ENCODE measurements around the gene PC. TPM values are rescaled to one million over a fixed set of nuclear protein-coding genes. Genes with fewer than 3 reads are reported as not detected.

Gene PC
- polyA plus RNA-seq, 1 of the 3 experiments (the other 2 are of a cell fraction), result 9.7 TPM

DNA sequence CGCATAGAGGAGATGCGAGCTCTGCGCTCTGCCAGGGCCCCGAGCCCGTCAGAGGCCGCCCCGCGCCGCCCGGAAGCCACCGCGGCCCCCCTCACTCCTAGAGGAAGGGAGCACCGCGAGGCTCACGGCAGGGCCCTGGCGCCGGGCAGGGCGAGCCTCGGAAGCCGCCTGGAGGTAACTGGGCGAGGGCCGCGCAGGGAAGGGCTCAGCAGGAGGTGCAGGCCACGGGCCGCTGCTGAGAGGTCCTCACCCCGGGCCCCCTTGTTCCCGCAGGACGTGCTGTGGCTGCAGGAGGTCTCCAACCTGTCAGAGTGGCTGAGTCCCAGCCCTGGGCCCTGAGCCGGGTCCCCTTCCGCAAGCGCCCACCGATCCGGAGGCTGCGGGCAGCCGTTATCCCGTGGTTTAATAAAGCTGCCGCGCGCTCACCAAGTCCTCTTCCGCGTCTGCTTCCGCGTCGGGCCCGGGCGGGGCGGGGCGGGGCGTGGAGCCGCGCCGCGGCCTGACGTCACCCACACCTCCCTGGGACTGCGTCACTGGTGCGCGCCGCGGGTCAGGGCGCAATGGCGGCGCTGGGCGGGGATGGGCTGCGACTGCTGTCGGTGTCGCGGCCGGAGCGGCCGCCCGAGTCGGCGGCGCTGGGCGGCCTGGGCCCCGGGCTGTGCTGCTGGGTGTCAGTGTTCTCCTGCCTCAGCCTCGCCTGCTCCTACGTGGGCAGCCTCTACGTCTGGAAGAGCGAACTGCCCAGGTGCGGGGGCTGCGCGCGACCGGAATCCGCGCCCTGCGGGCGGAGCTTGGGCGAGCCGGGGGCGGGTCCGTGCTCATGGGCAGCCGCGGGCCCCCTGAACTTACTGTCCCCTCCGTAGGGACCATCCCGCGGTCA is 115.0 kb downstream of the PC start, which contains the start of gene RCE1 (continued):
- no peak for TF ChIP-seq RFX5 (IDR thresholded peaks at IDR 0.05; ENCODE audit: low read length)
- no peak; the same call in 1 of the 2 replicates for TF ChIP-seq TCF12 (IDR thresholded peaks at IDR 0.05)
- no peak for TF ChIP-seq FOSL2 (IDR thresholded peaks at IDR 0.05; ENCODE audit: borderline replicate concordance, low read depth)
- TF ChIP-seq, protein P1, sequence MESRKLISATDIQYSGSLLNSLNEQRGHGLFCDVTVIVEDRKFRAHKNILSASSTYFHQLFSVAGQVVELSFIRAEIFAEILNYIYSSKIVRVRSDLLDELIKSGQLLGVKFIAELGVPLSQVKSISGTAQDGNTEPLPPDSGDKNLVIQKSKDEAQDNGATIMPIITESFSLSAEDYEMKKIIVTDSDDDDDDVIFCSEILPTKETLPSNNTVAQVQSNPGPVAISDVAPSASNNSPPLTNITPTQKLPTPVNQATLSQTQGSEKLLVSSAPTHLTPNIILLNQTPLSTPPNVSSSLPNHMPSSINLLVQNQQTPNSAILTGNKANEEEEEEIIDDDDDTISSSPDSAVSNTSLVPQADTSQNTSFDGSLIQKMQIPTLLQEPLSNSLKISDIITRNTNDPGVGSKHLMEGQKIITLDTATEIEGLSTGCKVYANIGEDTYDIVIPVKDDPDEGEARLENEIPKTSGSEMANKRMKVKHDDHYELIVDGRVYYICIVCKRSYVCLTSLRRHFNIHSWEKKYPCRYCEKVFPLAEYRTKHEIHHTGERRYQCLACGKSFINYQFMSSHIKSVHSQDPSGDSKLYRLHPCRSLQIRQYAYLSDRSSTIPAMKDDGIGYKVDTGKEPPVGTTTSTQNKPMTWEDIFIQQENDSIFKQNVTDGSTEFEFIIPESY (IDR thresholded peaks at IDR 0.05; ENCODE audit: borderline replicate concordance, low read depth), result no peak
- TF ChIP-seq POLR2AphosphoS5 (IDR thresholded peaks at IDR 0.05; ENCODE audit: low read depth, low read length), result peak; percentile 90
- TF ChIP-seq, protein P2, sequence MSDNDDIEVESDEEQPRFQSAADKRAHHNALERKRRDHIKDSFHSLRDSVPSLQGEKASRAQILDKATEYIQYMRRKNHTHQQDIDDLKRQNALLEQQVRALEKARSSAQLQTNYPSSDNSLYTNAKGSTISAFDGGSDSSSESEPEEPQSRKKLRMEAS (IDR thresholded peaks at IDR 0.05; ENCODE audit: low read depth), result peak; percentile 22; the same call in 1 of the 2 replicates
- no peak for TF ChIP-seq FOXM1 (IDR thresholded peaks at IDR 0.05; ENCODE audit: low read depth)
- TF ChIP-seq GABPA (IDR thresholded peaks at IDR 0.05; ENCODE audit: low read depth), result peak; percentile 31; the same call in 1 of the 2 replicates
- no peak for TF ChIP-seq NFIC (IDR thresholded peaks at IDR 0.05; ENCODE audit: borderline replicate concordance)
- TF ChIP-seq, protein P3, sequence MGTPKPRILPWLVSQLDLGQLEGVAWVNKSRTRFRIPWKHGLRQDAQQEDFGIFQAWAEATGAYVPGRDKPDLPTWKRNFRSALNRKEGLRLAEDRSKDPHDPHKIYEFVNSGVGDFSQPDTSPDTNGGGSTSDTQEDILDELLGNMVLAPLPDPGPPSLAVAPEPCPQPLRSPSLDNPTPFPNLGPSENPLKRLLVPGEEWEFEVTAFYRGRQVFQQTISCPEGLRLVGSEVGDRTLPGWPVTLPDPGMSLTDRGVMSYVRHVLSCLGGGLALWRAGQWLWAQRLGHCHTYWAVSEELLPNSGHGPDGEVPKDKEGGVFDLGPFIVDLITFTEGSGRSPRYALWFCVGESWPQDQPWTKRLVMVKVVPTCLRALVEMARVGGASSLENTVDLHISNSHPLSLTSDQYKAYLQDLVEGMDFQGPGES (IDR thresholded peaks at IDR 0.05; ENCODE audit: low read depth, low read length), result no peak
- no peak for TF ChIP-seq JUND (IDR thresholded peaks at IDR 0.05)
- TF ChIP-seq MXI1 (IDR thresholded peaks at IDR 0.05; ENCODE audit: low read depth, low read length), result peak; percentile 64; the same call in 1 of the 2 replicates
- TF ChIP-seq EP300 (IDR thresholded peaks at IDR 0.05; ENCODE audit: borderline replicate concordance in 1 of 2, low read depth in 1 of 2, low read length in 1 of 2), result no peak
- TF ChIP-seq TEAD4 (IDR thresholded peaks at IDR 0.05; ENCODE audit: borderline replicate concordance, insufficient read depth), result no peak
- TF ChIP-seq YY1 (IDR thresholded peaks at IDR 0.05; ENCODE audit: low read depth), result peak; percentile 92
- no peak for TF ChIP-seq FOXJ3 (CRISPR knock-in tag; IDR thresholded peaks at IDR 0.05)
- TF ChIP-seq, protein P4, sequence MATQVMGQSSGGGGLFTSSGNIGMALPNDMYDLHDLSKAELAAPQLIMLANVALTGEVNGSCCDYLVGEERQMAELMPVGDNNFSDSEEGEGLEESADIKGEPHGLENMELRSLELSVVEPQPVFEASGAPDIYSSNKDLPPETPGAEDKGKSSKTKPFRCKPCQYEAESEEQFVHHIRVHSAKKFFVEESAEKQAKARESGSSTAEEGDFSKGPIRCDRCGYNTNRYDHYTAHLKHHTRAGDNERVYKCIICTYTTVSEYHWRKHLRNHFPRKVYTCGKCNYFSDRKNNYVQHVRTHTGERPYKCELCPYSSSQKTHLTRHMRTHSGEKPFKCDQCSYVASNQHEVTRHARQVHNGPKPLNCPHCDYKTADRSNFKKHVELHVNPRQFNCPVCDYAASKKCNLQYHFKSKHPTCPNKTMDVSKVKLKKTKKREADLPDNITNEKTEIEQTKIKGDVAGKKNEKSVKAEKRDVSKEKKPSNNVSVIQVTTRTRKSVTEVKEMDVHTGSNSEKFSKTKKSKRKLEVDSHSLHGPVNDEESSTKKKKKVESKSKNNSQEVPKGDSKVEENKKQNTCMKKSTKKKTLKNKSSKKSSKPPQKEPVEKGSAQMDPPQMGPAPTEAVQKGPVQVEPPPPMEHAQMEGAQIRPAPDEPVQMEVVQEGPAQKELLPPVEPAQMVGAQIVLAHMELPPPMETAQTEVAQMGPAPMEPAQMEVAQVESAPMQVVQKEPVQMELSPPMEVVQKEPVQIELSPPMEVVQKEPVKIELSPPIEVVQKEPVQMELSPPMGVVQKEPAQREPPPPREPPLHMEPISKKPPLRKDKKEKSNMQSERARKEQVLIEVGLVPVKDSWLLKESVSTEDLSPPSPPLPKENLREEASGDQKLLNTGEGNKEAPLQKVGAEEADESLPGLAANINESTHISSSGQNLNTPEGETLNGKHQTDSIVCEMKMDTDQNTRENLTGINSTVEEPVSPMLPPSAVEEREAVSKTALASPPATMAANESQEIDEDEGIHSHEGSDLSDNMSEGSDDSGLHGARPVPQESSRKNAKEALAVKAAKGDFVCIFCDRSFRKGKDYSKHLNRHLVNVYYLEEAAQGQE (IDR thresholded peaks at IDR 0.05; ENCODE audit: low read depth, low read length), result peak; percentile 37; the same call in 1 of the 2 replicates
- TF ChIP-seq GATA2 (CRISPR knock-in tag; IDR thresholded peaks at IDR 0.05), result no peak
- TF ChIP-seq RAD21 (IDR thresholded peaks at IDR 0.05; ENCODE audit: low read length), result no peak

All from SK-N-SH (cell line).